Activated T-cell treated with anti-CD3 and anti-CD28 coated beads for 24 hours (primary cell): Measurements from ENCODE around the gene ZNF343.
"Not testable (repeated sequence)": the region's sequence is repeated elsewhere in the genome, so short reads cannot be mapped to it uniquely, and the experiment has no call there.

ENCODE experiments used
- DNase-seq: peaks from one replicate; pipeline ENCODE4 v3.0.0-alpha.2; 2020; ENCODE audit warnings: low read depth

The ZNF343 gene

GRCh38 chr20:2521369-2522305, 12.9 kb upstream of the ZNF343 start:
- peak; percentile 34 for DNase-seq

- DNase-seq, result no peak
Measured at GRCh38 chr20:2520617-2521016, 11.9 kb upstream of the ZNF343 start.

- no peak for DNase-seq
Measured at GRCh38 chr20:2519115-2519809, 10.5 kb upstream of the ZNF343 start.

GRCh38 chr20:2518558-2518957, 9.8 kb upstream of the ZNF343 start:
- DNase-seq, result no peak

GRCh38 chr20:2518096-2518495, 9.4 kb upstream of the ZNF343 start:
- DNase-seq, result no peak

GRCh38 chr20:2516399-2516798, 7.7 kb upstream of the ZNF343 start:
- no peak for DNase-seq

- no peak for DNase-seq
Measured at GRCh38 chr20:2515203-2515602, 6.5 kb upstream of the ZNF343 start.

GRCh38 chr20:2509794-2510193, 1.1 kb upstream of the ZNF343 start:
- DNase-seq, result no peak

- DNase-seq, result no peak
Measured at GRCh38 chr20:2509468-2509781, 710 bp upstream of the ZNF343 start.

- DNase-seq, result no peak
Measured at GRCh38 chr20:2507875-2508630, 662 bp downstream of the ZNF343 start.

GRCh38 chr20:2507464-2507863, 1.3 kb downstream of the ZNF343 start:
- DNase-seq, result no peak

GRCh38 chr20:2506426-2506825, 2.3 kb downstream of the ZNF343 start:
- not testable (repeated sequence) for DNase-seq

- DNase-seq, result not testable (repeated sequence)
Measured at GRCh38 chr20:2504803-2505202, 3.9 kb downstream of the ZNF343 start.

- DNase-seq, result not testable (repeated sequence)
Measured at GRCh38 chr20:2502808-2503384, 5.8 kb downstream of the ZNF343 start.

GRCh38 chr20:2485661-2486060, 23.1 kb downstream of the ZNF343 start:
- no peak for DNase-seq

GRCh38 chr20:2485080-2485479, 23.6 kb downstream of the ZNF343 start:
- no peak for DNase-seq

- DNase-seq, result no peak
Measured at GRCh38 chr20:2483504-2483903, 25.2 kb downstream of the ZNF343 start.

- DNase-seq, result no peak
Measured at GRCh38 chr20:2480381-2480780, 28.3 kb downstream of the ZNF343 start.

- DNase-seq, result no peak
Measured at GRCh38 chr20:2476742-2477615, 31.7 kb downstream of the ZNF343 start.

GRCh38 chr20:2475850-2476741, 32.6 kb downstream of the ZNF343 start:
- no peak for DNase-seq
